Neural progenitor cell (in vitro differentiated cells): ENCODE measurements around the gene FOXA2. TPM values are rescaled to one million over a fixed set of nuclear protein-coding genes. Genes with fewer than 3 reads are reported as not detected.

Source experiments
- DNase-seq: peaks from one replicate; pipeline ENCODE4 v3.0.0-alpha.2; 2016; ENCODE audit warnings: low spot score
- H2AFZ ChIP-seq: fragments of 200-600 bp; sonication (generic); replicated peaks from 2 replicates; pipeline ENCODE4 v1.6.1; 2016; ENCODE audit warnings: antibody characterized with exemption
- H3F3A ChIP-seq: fragments of 200-600 bp; sonication (generic); 2 replicates; pipeline ENCODE4 v1.6.1; 2016; ENCODE audit warnings: antibody characterized with exemption, low read depth
- H3K27ac ChIP-seq: fragments of 200-600 bp; sonication (generic); 2 replicates; pipeline ENCODE4 v1.5.1; 2016; ENCODE audit warnings: mild to moderate bottlenecking
- H3K27me3 ChIP-seq: fragments of 200-600 bp; sonication (generic); 2 replicates; pipeline ENCODE4 v1.6.1; 2016; ENCODE audit warnings: mild to moderate bottlenecking, moderate library complexity
- H3K36me3 ChIP-seq: fragments of 200-600 bp; sonication (generic); 2 replicates; pipeline ENCODE4 v1.5.1; 2016
- H3K4me1 ChIP-seq: fragments of 200-600 bp; sonication (generic); 2 replicates; pipeline ENCODE4 v1.6.1; 2016; ENCODE audit warnings: mixed run types
- H3K4me2 ChIP-seq: fragments of 200-600 bp; sonication (generic); 2 replicates; pipeline ENCODE4 v1.6.1; 2016
- H3K4me3 ChIP-seq: fragments of 200-600 bp; sonication (generic); 2 replicates; pipeline ENCODE4 v1.5.1; 2016
- H3K79me2 ChIP-seq: fragments of 200-600 bp; sonication (generic); 2 replicates; pipeline ENCODE4 v1.6.1; 2016; ENCODE audit warnings: low read depth
- H3K9ac ChIP-seq: fragments of 200-600 bp; sonication (generic); 2 replicates; pipeline ENCODE4 v1.6.1; 2016
- H3K9me3 ChIP-seq: fragments of 200-600 bp; sonication (generic); 2 replicates; pipeline ENCODE4 v1.5.1; 2016; ENCODE audit warnings: low read depth
- H4K20me1 ChIP-seq: fragments of 200-600 bp; sonication (generic); 2 replicates; pipeline ENCODE4 v1.6.1; 2016; ENCODE audit warnings: low read depth
- H3K27ac Mint-ChIP-seq: 3 replicates; pipeline ENCODE4 v1.8.0; 2021; ENCODE audit warnings: mixed read lengths
- H3K27me3 Mint-ChIP-seq: 2 replicates; pipeline ENCODE4 v1.8.0; 2022; ENCODE audit warnings: low read depth, mild to moderate bottlenecking, inconsistent platforms, moderate library complexity, mixed read lengths; ENCODE audit not compliant: insufficient read depth
- H3K36me3 Mint-ChIP-seq: 3 replicates; pipeline ENCODE4 v1.8.0; 2021; ENCODE audit warnings: mixed read lengths
- H3K4me1 Mint-ChIP-seq: 3 replicates; pipeline ENCODE4 v1.8.0; 2021; ENCODE audit warnings: mixed read lengths
- H3K4me3 Mint-ChIP-seq: 3 replicates; pipeline ENCODE4 v1.8.0; 2021; ENCODE audit warnings: mild to moderate bottlenecking, moderate library complexity, mixed read lengths
- H3K9me3 Mint-ChIP-seq: 3 replicates; pipeline ENCODE4 v1.8.0; 2020; ENCODE audit warnings: mixed read lengths
- EZH2 ChIP-seq: fragments of 200-600 bp; sonication (generic); IDR thresholded peaks from 2 replicates; pipeline ENCODE4 v1.6.1; 2017; ENCODE audit warnings: antibody characterized with exemption, mild to moderate bottlenecking, moderate library complexity
- EZH2phosphoT487 ChIP-seq: fragments of 200-600 bp; sonication (generic); IDR thresholded peaks from 2 replicates; pipeline ENCODE4 v1.6.1; 2017; ENCODE audit warnings: antibody characterized with exemption
- total RNA-seq: library from RNA; depleted of rRNA; stranded (reverse); fragments of >200 nt; gene quantifications from 2 replicates; pipeline ENCODE4 v1.2.3, GENCODE V29; 2015; ENCODE audit warnings: low replicate concordance
- TF ChIP-seq, protein P1 (sequence below): fragments of 200-600 bp; sonication (generic); IDR thresholded peaks from 2 replicates; pipeline ENCODE4 v1.5.1; 2017; ENCODE audit warnings: antibody characterized with exemption, mild to moderate bottlenecking

Gene FOXA2
- total RNA-seq, 1 donor from 2014 or later = not detected

DNA sequence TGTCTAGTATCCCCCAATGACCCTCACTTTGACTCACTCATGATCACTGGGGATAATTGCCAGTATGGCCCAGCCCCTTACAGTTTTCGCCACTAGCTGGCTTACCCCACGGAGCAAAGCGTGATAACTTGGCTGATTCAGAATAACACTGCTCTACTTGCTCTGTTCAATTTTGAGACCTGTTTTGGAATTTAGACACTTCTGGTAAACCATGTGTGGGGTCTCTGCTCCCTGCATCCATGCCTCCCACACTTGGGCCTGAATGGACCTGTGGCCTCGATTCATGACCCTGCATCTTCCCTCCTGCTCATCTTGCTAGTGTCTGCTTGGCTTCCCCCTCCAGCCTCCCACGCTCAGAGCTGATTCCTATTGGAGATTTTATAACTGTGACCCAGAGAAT lies 48.9 kb downstream of the FOXA2 start:
- Histone ChIP-seq H3K4me1 (peaks cover 6% of the 10 kb centered on the region), H3K79me2 (no peaks in the 10 kb centered on the region), H3K9me3 (no peaks in the 10 kb centered on the region), H2AFZ (no peak overlapping the region), H3K9ac (no peak overlapping the region), H3K36me3 (no peaks in the 10 kb centered on the region), H3K27me3 (peaks cover 15% of the 10 kb centered on the region), H3K27ac (no peak overlapping the region), H4K20me1 (no peaks in the 10 kb centered on the region), H3K4me2 (no peak overlapping the region), H3F3A (no peaks in the 10 kb centered on the region), H3K4me3 (no peak overlapping the region)
- no peak overlapping the region for H3K4me3 Mint-ChIP-seq
- no peaks in the 10 kb centered on the region for H3K36me3 Mint-ChIP-seq
- peaks cover 12% of the 10 kb centered on the region for H3K27me3 Mint-ChIP-seq
- no peak overlapping the region for H3K27ac Mint-ChIP-seq
- DNase-seq = no peak
- H3K4me1 Mint-ChIP-seq = no peaks in the 10 kb centered on the region
- no peak for TF ChIP-seq EZH2
- no peak for TF ChIP-seq EZH2phosphoT487
- TF ChIP-seq, protein P1, sequence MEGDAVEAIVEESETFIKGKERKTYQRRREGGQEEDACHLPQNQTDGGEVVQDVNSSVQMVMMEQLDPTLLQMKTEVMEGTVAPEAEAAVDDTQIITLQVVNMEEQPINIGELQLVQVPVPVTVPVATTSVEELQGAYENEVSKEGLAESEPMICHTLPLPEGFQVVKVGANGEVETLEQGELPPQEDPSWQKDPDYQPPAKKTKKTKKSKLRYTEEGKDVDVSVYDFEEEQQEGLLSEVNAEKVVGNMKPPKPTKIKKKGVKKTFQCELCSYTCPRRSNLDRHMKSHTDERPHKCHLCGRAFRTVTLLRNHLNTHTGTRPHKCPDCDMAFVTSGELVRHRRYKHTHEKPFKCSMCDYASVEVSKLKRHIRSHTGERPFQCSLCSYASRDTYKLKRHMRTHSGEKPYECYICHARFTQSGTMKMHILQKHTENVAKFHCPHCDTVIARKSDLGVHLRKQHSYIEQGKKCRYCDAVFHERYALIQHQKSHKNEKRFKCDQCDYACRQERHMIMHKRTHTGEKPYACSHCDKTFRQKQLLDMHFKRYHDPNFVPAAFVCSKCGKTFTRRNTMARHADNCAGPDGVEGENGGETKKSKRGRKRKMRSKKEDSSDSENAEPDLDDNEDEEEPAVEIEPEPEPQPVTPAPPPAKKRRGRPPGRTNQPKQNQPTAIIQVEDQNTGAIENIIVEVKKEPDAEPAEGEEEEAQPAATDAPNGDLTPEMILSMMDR = no peak
- no peaks in the 10 kb centered on the region for H3K9me3 Mint-ChIP-seq

DNA sequence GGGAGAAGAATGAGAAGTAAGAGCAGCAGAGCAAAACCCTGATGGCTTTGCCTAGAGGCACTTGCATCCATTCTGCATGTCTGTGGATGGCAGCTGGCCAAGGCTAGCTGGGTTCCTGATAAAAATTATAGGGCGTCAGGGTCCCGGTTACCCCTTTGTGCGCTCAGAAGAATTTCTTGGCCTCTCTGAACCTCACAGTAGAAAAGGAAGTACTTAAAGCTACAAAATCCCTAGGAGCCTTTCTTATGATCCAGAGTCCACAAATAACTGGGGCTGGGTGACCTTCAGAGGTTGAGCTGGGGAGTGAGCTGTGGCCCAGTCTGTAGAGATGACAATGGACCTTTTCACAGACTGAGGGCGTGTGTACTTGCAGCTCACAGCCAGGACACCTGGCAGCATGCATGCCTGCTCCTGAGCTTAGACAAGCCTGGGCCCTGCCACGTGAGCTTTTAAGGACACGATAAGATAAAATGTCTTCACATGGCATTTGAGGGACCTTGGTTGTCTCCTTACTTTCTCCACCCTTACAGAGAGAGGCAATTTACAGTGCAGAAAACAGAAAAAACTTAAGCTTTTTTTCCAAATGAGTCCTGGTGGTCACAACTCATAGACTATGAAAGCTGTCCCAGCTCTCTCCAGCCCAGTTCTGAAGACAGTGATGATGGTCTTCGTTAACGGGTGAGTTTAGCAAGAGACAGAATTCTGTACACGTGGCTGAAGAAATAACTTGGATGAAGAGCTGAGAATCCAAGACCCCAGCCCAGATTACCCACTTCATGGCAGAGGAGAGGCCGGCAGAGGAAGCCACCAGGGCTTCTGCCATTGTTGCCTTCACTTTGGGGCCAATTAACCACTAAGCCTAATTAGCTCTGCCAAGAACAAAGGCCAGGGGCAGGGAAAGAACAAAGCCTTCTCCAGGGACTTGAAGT lies 50.3 kb downstream of the FOXA2 start:
- no peak overlapping the region for H3K4me3 Mint-ChIP-seq
- Histone ChIP-seq H3K4me2 (no peak overlapping the region), H3K9ac (no peak overlapping the region), H3K27ac (no peak overlapping the region), H3K36me3 (no peaks in the 10 kb centered on the region), H2AFZ (no peak overlapping the region), H3K9me3 (no peaks in the 10 kb centered on the region), H3K4me3 (no peak overlapping the region), H4K20me1 (no peaks in the 10 kb centered on the region), H3K79me2 (no peaks in the 10 kb centered on the region), H3K27me3 (peaks cover 12% of the 10 kb centered on the region), H3F3A (no peaks in the 10 kb centered on the region), H3K4me1 (peaks cover 6% of the 10 kb centered on the region)
- peaks cover 8% of the 10 kb centered on the region for H3K27me3 Mint-ChIP-seq
- H3K36me3 Mint-ChIP-seq = no peaks in the 10 kb centered on the region
- no peaks in the 10 kb centered on the region for H3K9me3 Mint-ChIP-seq
- no peak for DNase-seq
- TF ChIP-seq EZH2phosphoT487 (no peak), EZH2 (no peak)
- TF ChIP-seq, protein P1 = no peak
- H3K27ac Mint-ChIP-seq = no peak overlapping the region
- H3K4me1 Mint-ChIP-seq = no peaks in the 10 kb centered on the region

DNA sequence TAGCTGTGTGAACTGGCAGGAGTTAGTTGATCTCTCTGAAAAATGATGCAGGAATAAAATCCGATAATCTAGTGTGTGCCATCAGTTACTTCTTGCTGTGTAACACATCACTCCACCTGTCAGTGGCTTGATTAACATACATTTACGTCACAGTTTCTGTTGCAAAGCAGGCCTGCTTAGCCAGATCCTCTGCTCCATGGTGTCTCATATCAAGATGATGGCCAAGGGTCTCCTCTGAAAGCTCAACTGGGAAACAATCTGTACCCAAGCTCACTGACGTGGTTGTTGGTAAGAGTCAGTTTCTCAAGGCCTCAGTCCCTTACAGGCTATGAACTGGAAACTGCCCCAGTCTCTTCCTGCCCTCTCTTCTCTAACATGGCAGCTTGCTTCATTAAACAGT lies 51.8 kb downstream of the FOXA2 start:
- Histone ChIP-seq H3K79me2 (no peaks in the 10 kb centered on the region), H3K9me3 (no peaks in the 10 kb centered on the region), H3F3A (no peaks in the 10 kb centered on the region), H3K4me1 (peaks cover 6% of the 10 kb centered on the region), H3K9ac (no peak overlapping the region), H3K4me3 (no peak overlapping the region), H3K4me2 (no peak overlapping the region), H4K20me1 (no peaks in the 10 kb centered on the region), H3K27ac (no peak overlapping the region), H2AFZ (no peak overlapping the region), H3K36me3 (no peaks in the 10 kb centered on the region), H3K27me3 (peaks cover 8% of the 10 kb centered on the region)
- TF ChIP-seq, protein P1 = no peak
- no peak for TF ChIP-seq EZH2phosphoT487
- no peak for TF ChIP-seq EZH2
- Mint-ChIP-seq H3K4me1 (no peaks in the 10 kb centered on the region), H3K36me3 (no peaks in the 10 kb centered on the region), H3K9me3 (no peaks in the 10 kb centered on the region), H3K27ac (no peak overlapping the region), H3K4me3 (no peak overlapping the region), H3K27me3 (peaks cover 8% of the 10 kb centered on the region)
- no peak for DNase-seq
